Measurements from ENCODE around the gene RGS18.

GRCh38 chr1:192122668-192123067 lies 35.6 kb upstream of the RGS18 start:
- no peak for TF ChIP-seq CTCF (IDR thresholded peaks at IDR 0.05; ENCODE audit: insufficient read depth, low read depth, low read length)
- no peak for TF ChIP-seq EZH2 (IDR thresholded peaks at IDR 0.05; ENCODE audit: insufficient read depth, low read length)

Measured in astrocyte (in vitro differentiated cells and primary cell).